ENCODE measurements around the gene PNPLA2. TPM values are rescaled to one million over a fixed set of nuclear protein-coding genes. Genes with fewer than 3 reads are reported as not detected.

Gene PNPLA2
- total and polyA plus RNA-seq, 10 of the 15 experiments (the other 5 are each of a cell fraction or from before 2014, with no cell fraction given), result 0.19 to 34.0 (median 8.1) TPM

- no peak for TF ChIP-seq JUNB (IDR thresholded peaks at IDR 0.05)
- TF ChIP-seq TBL1XR1 (IDR thresholded peaks at IDR 0.05; ENCODE audit: low read depth, low read length), result 0 out of 2 replicates have a peak, but pooled peaks have one; percentile 7
- no peak for TF ChIP-seq RAD51 (IDR thresholded peaks at IDR 0.05)
- TF ChIP-seq CEBPB (IDR thresholded peaks at IDR 0.05; ENCODE audit: borderline replicate concordance in 1 of 2, low read depth in 2 of 2, low read length in 2 of 2), result no peak
- TF ChIP-seq SREBF2 (IDR thresholded peaks at IDR 0.05; ENCODE audit: low read length), result no peak
- TF ChIP-seq IRF5 (IDR thresholded peaks at IDR 0.05; ENCODE audit: borderline replicate concordance), result no peak
- TF ChIP-seq ZZZ3 (IDR thresholded peaks at IDR 0.05; ENCODE audit: control insufficient read depth, insufficient read length, low read depth), result no peak
- TF ChIP-seq POLR2AphosphoS2 (IDR thresholded peaks at IDR 0.05; ENCODE audit: low read depth, low read length), result peak; percentile 95
These were observed 23.8 kb downstream of the PNPLA2 start, which contains the start of the genes POLR2L and TSPAN4 (continued) for GRCh38 chr11:842370-843002.

- Histone ChIP-seq H2AFZ (ENCODE audit: control insufficient read depth, low read depth, low read length) (peak overlapping the region; percentile 98), H3K36me3 (ENCODE audit: control insufficient read depth in 2 of 2, insufficient read depth in 2 of 2, low read length in 1 of 2) (peaks cover 0 to 17% of the 10 kb centered on the region in 2 experiments; a peak in 2 of 4 replicates), H3K4me2 (ENCODE audit: control insufficient read depth, insufficient read depth) (peak overlapping the region; percentile 95), H3K27me3 (replicated peaks in 1 of 2; ENCODE audit: control insufficient read depth in 2 of 2, insufficient read depth in 2 of 2, low read length in 1 of 2) (no peaks in the 10 kb centered on the region), H3K79me2 (ENCODE audit: control insufficient read depth, insufficient read depth, low read length) (peaks cover 20% of the 10 kb centered on the region), H3K9ac (ENCODE audit: control insufficient read depth, insufficient read depth, low read length) (peak overlapping the region; percentile 60; the same call in 1 of the 2 replicates), H3K9me3 (replicated peaks; ENCODE audit: control insufficient read depth, insufficient read depth, low read length) (no peaks in the 10 kb centered on the region), H4K20me1 (ENCODE audit: control insufficient read depth, insufficient read depth) (no peaks in the 10 kb centered on the region; the same call in 1 of the 2 replicates), H3K4me3 (peak overlapping the region; percentile 96), H3K27ac (ENCODE audit: control insufficient read depth, insufficient read depth) (no peak overlapping the region), H3K4me1 (ENCODE audit: control insufficient read depth, insufficient read depth, low read length) (peaks cover 15% of the 10 kb centered on the region)
- ChIA-PET RAD21 (ENCODE audit: unreplicated experiment) (interaction anchor here (0.6 to 1.9 kb wide), 7 partner anchors 9 to 542 kb away, joined by 3 to 9 read pairs (median 5); partner anchors contain the start of genes CD151 and RPLP2), CTCF (interaction anchor here (0.8 to 1.4 kb wide), 3 partner anchors 24 to 48 kb away, joined by 3 to 4 read pairs (median 4); partner anchors contain the start of gene PNPLA2), POLR2A (interaction anchor here (0.7 to 4.0 kb wide), 9 partner anchors 8 to 150 kb away, joined by 3 to 21 read pairs (median 5); partner anchors contain the start of gene RPLP2), SMC1A (ENCODE audit: uncharacterized antibody, unreplicated experiment) (interaction anchor here (0.7 to 1.4 kb wide), 3 partner anchors 8 to 85 kb away, joined by 3 to 5 read pairs (median 4); no protein-coding TSS in a partner anchor)
- DNase-seq (ENCODE audit: low read depth, low spot score) (no peak), FAIRE-seq (no peak), ATAC-seq (peak; percentile 10)
- TF ChIP-seq, protein P1, sequence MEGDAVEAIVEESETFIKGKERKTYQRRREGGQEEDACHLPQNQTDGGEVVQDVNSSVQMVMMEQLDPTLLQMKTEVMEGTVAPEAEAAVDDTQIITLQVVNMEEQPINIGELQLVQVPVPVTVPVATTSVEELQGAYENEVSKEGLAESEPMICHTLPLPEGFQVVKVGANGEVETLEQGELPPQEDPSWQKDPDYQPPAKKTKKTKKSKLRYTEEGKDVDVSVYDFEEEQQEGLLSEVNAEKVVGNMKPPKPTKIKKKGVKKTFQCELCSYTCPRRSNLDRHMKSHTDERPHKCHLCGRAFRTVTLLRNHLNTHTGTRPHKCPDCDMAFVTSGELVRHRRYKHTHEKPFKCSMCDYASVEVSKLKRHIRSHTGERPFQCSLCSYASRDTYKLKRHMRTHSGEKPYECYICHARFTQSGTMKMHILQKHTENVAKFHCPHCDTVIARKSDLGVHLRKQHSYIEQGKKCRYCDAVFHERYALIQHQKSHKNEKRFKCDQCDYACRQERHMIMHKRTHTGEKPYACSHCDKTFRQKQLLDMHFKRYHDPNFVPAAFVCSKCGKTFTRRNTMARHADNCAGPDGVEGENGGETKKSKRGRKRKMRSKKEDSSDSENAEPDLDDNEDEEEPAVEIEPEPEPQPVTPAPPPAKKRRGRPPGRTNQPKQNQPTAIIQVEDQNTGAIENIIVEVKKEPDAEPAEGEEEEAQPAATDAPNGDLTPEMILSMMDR (IDR thresholded peaks at IDR 0.05 in 2 of 3, conservative IDR thresholded peaks at IDR 0.05 in 1 of 3; ENCODE audit: control insufficient read depth in 2 of 3, extremely low read depth in 1 of 3, insufficient read depth in 1 of 3, low read depth in 3 of 3, low read length in 3 of 3), result 0 out of 6 replicates have a peak, but pooled peaks of 1 of the 3 experiments have one; percentile 25
- TF ChIP-seq IRF3 (IDR thresholded peaks at IDR 0.05), result no peak
- intact Hi-C loops (cut with micrococcal nuclease; ENCODE audit: unreplicated experiment), result loop anchor here (5.0 kb wide), 1 partner anchor 69 kb away; the partner anchor contains the start of gene CHID1
- BruUV-seq (replicated peaks), result no TSS peak
- 1% methylated on average over 43 of the region's 53 CpGs for WGBS (ENCODE audit: insufficient coverage, insufficient replicate concordance, low lambda C conversion rate, missing lambda C conversion rate)
- in situ Hi-C loops (cut with MboI), result loop anchor here (10.0 kb wide), 2 partner anchors 212 to 1012 kb away; partner anchors contain the start of gene LSP1
These were observed 24.5 kb downstream of the PNPLA2 start for GRCh38 chr11:843086-843734.

Data from GM12878 (cell line).